Activated CD4-positive, alpha-beta T cell treated with anti-CD3 and anti-CD28 coated beads for 48 hours (primary cell): Measurements from ENCODE around the gene ANAPC5.
"Not testable (repeated sequence)": the region's sequence is repeated elsewhere in the genome, so short reads cannot be mapped to it uniquely, and the experiment has no call there.

Source experiments
- DNase-seq: peaks from one replicate; pipeline ENCODE4 v3.0.0-alpha.2; 2020

ANAPC5 gene

GRCh38 chr12:121351820-121352681, at the start of gene ANAPC5:
Gene ANAPC5 (minus strand): TSS chr12:121352411. CDS start chr12:121352340, 71 bp downstream.
- peak; percentile 94 for DNase-seq

GRCh38 chr12:121400332-121401139, 48.3 kb upstream of the ANAPC5 start:
- peak; percentile 75 for DNase-seq

- peak; percentile 99 for DNase-seq
Observed at GRCh38 chr12:121399391-121400331, 47.5 kb upstream of the ANAPC5 start, which contains the start of gene RNF34. Gene RNF34 (plus strand): TSS chr12:121400118. CDS start chr12:121400213, 95 bp downstream.

GRCh38 chr12:121398355-121398754, 46.1 kb upstream of the ANAPC5 start:
- no peak for DNase-seq

- no peak for DNase-seq
Observed at GRCh38 chr12:121397521-121397920, 45.3 kb upstream of the ANAPC5 start.

- DNase-seq = no peak
Observed at GRCh38 chr12:121392325-121392716, 40.1 kb upstream of the ANAPC5 start.

GRCh38 chr12:121391619-121392324, 39.6 kb upstream of the ANAPC5 start:
- peak; percentile 64 for DNase-seq

- DNase-seq = no peak
Observed at GRCh38 chr12:121390856-121391255, 38.6 kb upstream of the ANAPC5 start.

- DNase-seq = peak; percentile 18
Observed at GRCh38 chr12:121388421-121388981, 36.3 kb upstream of the ANAPC5 start.

- DNase-seq = not testable (repeated sequence)
Observed at GRCh38 chr12:121384891-121385290, 32.7 kb upstream of the ANAPC5 start.

GRCh38 chr12:121383601-121384021, 31.4 kb upstream of the ANAPC5 start:
- DNase-seq = peak; percentile 22

- DNase-seq = no peak
Observed at GRCh38 chr12:121379945-121380344, 27.7 kb upstream of the ANAPC5 start.

- no peak for DNase-seq
Observed at GRCh38 chr12:121378736-121379135, 26.5 kb upstream of the ANAPC5 start.

- DNase-seq = no peak
Observed at GRCh38 chr12:121376754-121377697, 24.8 kb upstream of the ANAPC5 start.

GRCh38 chr12:121374945-121375584, 22.9 kb upstream of the ANAPC5 start:
- not testable (repeated sequence) for DNase-seq

- not testable (repeated sequence) for DNase-seq
Observed at GRCh38 chr12:121374336-121374735, 22.1 kb upstream of the ANAPC5 start.

- no peak for DNase-seq
Observed at GRCh38 chr12:121373755-121374154, 21.5 kb upstream of the ANAPC5 start.

GRCh38 chr12:121371404-121371803, 19.2 kb upstream of the ANAPC5 start:
- DNase-seq = no peak

GRCh38 chr12:121366063-121366459, 13.8 kb upstream of the ANAPC5 start:
- DNase-seq = no peak
